HepG2 (cell line): Measurements from ENCODE around the gene AUP1. TPM values are rescaled to one million over a fixed set of nuclear protein-coding genes. Genes with fewer than 3 reads are reported as not detected.

Experiments
- AHR ChIP-seq: IDR thresholded peaks from 2 replicates; pipeline ENCODE4 v1.6.1; 2018; ENCODE audit warnings: missing genetic modification reagents, missing compliant biosample characterization
- ESRRA ChIP-seq: sonication (generic); formaldehyde crosslinking; IDR thresholded peaks from 2 replicates; pipeline ENCODE4 v1.5.1; 2020; ENCODE audit warnings: mild to moderate bottlenecking, low read depth, missing genetic modification reagents
- HDAC2 ChIP-seq: sonication (generic); formaldehyde crosslinking; IDR thresholded peaks from 2 replicates; pipeline ENCODE4 v1.4.0; 2020; ENCODE audit warnings: missing genetic modification reagents
- HNF1B ChIP-seq: sonication (generic); formaldehyde crosslinking; IDR thresholded peaks from 2 replicates; pipeline ENCODE4 v1.5.1; 2020; ENCODE audit warnings: mild to moderate bottlenecking, moderate library complexity, missing genetic modification reagents
- KDM6A ChIP-seq: IDR thresholded peaks from 2 replicates; pipeline ENCODE4 v1.6.1; 2016; ENCODE audit warnings: low read depth
- MBD4 ChIP-seq: IDR thresholded peaks from 2 replicates; pipeline ENCODE4 v1.6.1; 2012; ENCODE audit warnings: low read length, inconsistent platforms, borderline replicate concordance
- PCBP2 ChIP-seq: fragments of 200-400 bp; formaldehyde crosslinking; optimal IDR thresholded peaks from 2 replicates; pipeline ENCODE3; 2018; ENCODE audit warnings: low read length, low read depth; ENCODE audit not compliant: poor library complexity, severe bottlenecking
- SALL2 ChIP-seq: sonication (generic); formaldehyde crosslinking; IDR thresholded peaks from 2 replicates; pipeline ENCODE4 v1.8.1; 2023; ENCODE audit warnings: mild to moderate bottlenecking, missing genetic modification reagents, inconsistent platforms
- SPEN ChIP-seq: sonication (generic); formaldehyde crosslinking; IDR thresholded peaks from 2 replicates; pipeline ENCODE4 v1.5.1; 2020; ENCODE audit warnings: low read depth, mild to moderate bottlenecking, missing genetic modification reagents
- ZBTB39 ChIP-seq: sonication (generic); formaldehyde crosslinking; IDR thresholded peaks from 2 replicates; pipeline ENCODE4 v1.5.0; 2020; ENCODE audit warnings: missing genetic modification reagents
- ZBTB42 ChIP-seq: sonication (generic); formaldehyde crosslinking; IDR thresholded peaks from 2 replicates; pipeline ENCODE4 v1.5.0; 2020; ENCODE audit warnings: mild to moderate bottlenecking, missing genetic modification reagents
- ZFAT ChIP-seq: sonication (generic); formaldehyde crosslinking; conservative IDR thresholded peaks from 2 replicates; pipeline ENCODE4 v1.8.1; 2023; ENCODE audit warnings: missing genetic modification reagents, inconsistent platforms
- ZFY ChIP-seq: sonication (generic); formaldehyde crosslinking; IDR thresholded peaks from 2 replicates; pipeline ENCODE4 v1.4.0; 2020; ENCODE audit warnings: missing genetic modification reagents
- ZKSCAN5 ChIP-seq: sonication (generic); formaldehyde crosslinking; IDR thresholded peaks from 2 replicates; pipeline ENCODE4 v1.5.1; 2020; ENCODE audit warnings: mild to moderate bottlenecking, missing genetic modification reagents
- ZNF121 ChIP-seq: sonication (generic); formaldehyde crosslinking; IDR thresholded peaks from 2 replicates; pipeline ENCODE4 v1.5.0; 2020; ENCODE audit warnings: mild to moderate bottlenecking, missing genetic modification reagents
- ZNF205 ChIP-seq: IDR thresholded peaks from 2 replicates; pipeline ENCODE4 v1.6.1; 2018; ENCODE audit warnings: missing biosample characterization, missing genetic modification reagents
- ZNF274 ChIP-seq: sonication (generic); formaldehyde crosslinking; IDR thresholded peaks from 2 replicates; pipeline ENCODE4 v1.5.1; 2020; ENCODE audit warnings: mild to moderate bottlenecking, missing genetic modification reagents
- ZNF407 ChIP-seq: sonication (generic); formaldehyde crosslinking; IDR thresholded peaks from one replicate; pipeline ENCODE4 v1.5.1; 2020; ENCODE audit warnings: mild to moderate bottlenecking, missing genetic modification reagents; ENCODE audit errors: not compliant biosample characterization
- polyA plus RNA-seq, 8 experiments: library from polyadenylated mRNA; depleted of rRNA in 3 of 8; stranded (reverse) in 7 of 8; unstranded in 1 of 8; fragments of >200 nt; fragmentation: Illumina TruSeq in 4 of 8; extraction: Trizol in 4 of 8; gene quantifications; 2 replicates each; pipeline versions ENCODE4 v1.2.1 to v1.2.3, GENCODE V29; 2011 to 2016; ENCODE audit warnings: low read depth in 4 of 8, missing spikeins in 1 of 8, mixed read lengths in 1 of 8; ENCODE audit not compliant: insufficient read depth in 1 of 8
- total RNA-seq, 5 experiments: library from RNA; depleted of rRNA; stranded (reverse); fragments of >200 nt; fragmentation: Illumina TruSeq; extraction: Trizol; gene quantifications; 2 replicates each; pipeline ENCODE4 v1.2.3, GENCODE V29; 2016; ENCODE audit warnings: low read depth in 1 of 5

AUP1 gene
- total and polyA plus RNA-seq, 2 of the 13 experiments (the other 11 are each of a cell fraction or from before 2014, with no cell fraction given) = 174 to 267 TPM

DNA sequence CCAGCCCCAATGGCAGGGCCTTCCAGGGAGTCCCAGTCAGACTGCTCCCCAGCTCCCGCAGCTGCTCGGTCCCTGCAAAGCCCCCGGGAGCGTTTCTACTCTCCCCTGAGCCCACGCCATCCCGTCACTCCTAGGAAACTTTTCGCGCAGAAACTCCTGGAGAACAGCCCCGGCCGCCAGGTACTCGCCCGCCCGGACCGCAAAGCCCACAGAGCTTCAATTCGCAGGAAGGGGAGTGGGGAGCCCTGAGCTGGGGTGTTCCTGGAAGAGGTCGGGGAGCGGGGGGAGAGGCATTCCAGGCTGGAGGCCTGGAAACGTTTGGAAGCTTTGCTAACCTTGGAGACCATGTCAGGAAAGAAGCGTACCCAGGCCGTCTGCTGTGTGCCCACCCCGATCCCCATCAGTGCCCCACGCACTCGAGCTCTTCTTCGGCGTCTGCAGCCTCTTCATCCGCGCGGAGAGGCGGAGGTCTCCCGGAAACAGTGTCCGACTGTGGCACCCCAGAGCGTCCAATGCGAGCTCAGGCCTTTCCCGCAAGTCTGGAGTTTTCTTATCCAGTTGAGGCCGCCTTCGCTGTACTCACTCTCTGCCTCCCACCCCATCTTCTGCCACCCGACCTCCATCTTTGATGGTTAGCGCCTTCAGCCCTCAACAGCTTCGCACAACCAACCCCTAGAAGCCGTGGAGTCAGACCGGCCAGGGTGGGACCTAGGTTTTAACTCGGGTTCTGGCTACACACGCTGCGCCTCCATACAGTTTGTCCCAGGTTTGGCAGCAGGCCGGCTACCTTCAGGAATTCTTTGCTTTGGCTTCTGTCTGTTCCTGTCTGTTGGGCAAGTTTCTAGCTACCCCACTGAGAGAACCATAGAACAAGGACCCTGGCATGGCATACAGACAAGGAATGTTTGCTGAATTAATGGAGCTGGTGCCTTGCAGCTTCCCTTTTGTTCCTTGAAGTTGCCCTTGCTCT, 25.7 kb downstream of the AUP1 start (continued):
- TF ChIP-seq ZNF407 = no peak
- TF ChIP-seq SPEN (CRISPR knock-in tag) = no peak
- TF ChIP-seq ZNF205 (CRISPR knock-in tag) = no peak
- TF ChIP-seq HNF1B = no peak
- peak; percentile 5; the same call in 1 of the 2 replicates for TF ChIP-seq ZFY (CRISPR knock-in tag)
- no peak for TF ChIP-seq ZBTB42
- TF ChIP-seq SALL2 (CRISPR knock-in tag) = no peak
- no peak for TF ChIP-seq ESRRA
- TF ChIP-seq ZBTB39 = no peak
- TF ChIP-seq ZFAT (CRISPR knock-in tag) = peak; percentile 27; the same call in 1 of the 2 replicates
- no peak for TF ChIP-seq MBD4
- no peak for TF ChIP-seq ZNF121 (CRISPR knock-in tag)
- no peak for TF ChIP-seq ZKSCAN5 (CRISPR knock-in tag)
- TF ChIP-seq PCBP2 = no peak
- no peak for TF ChIP-seq KDM6A (CRISPR knock-in tag)
- TF ChIP-seq AHR = no peak
- TF ChIP-seq HDAC2 (CRISPR knock-in tag) = no peak
- TF ChIP-seq ZNF274 (CRISPR knock-in tag) = no peak
